Measurements from ENCODE around the gene CEP41.

DNA sequence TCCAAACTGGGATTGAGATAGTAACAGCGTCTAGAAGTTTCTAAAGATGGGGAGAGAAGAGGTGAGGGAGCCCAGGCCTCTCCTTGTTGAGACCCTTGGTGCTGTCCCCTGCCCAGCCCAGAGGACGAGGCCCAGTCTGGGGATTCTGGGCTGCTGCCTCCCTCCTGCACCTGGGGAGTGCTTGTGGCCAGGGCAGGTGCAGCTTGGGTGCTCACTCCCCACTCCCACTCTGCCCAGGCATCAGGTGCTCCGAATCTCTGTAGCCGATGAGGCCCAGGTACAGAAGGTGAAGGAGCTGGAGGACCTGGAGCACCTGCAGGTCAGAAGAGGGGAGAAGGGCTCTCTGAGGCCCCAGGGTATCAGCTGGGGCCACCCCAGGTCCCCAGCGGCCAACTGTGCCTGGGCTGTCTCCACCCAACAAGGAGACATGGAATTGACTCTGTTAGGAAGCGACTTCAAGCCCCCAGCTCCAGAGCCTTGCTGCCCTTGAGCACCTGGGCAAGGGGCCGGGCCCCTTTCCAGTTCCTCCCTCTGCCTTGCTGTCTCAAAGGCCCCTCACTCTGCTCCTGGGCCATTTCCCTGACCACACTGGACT, 59.9 kb downstream of the CEP41 start:
- TF ChIP-seq, protein P1, sequence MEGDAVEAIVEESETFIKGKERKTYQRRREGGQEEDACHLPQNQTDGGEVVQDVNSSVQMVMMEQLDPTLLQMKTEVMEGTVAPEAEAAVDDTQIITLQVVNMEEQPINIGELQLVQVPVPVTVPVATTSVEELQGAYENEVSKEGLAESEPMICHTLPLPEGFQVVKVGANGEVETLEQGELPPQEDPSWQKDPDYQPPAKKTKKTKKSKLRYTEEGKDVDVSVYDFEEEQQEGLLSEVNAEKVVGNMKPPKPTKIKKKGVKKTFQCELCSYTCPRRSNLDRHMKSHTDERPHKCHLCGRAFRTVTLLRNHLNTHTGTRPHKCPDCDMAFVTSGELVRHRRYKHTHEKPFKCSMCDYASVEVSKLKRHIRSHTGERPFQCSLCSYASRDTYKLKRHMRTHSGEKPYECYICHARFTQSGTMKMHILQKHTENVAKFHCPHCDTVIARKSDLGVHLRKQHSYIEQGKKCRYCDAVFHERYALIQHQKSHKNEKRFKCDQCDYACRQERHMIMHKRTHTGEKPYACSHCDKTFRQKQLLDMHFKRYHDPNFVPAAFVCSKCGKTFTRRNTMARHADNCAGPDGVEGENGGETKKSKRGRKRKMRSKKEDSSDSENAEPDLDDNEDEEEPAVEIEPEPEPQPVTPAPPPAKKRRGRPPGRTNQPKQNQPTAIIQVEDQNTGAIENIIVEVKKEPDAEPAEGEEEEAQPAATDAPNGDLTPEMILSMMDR (IDR thresholded peaks at IDR 0.05) = no peak
- TF ChIP-seq POLR2A (IDR thresholded peaks at IDR 0.05) = no peak
